ENCODE data around the gene GRIA4. TPM values are rescaled to one million over a fixed set of nuclear protein-coding genes. Genes with fewer than 3 reads are reported as not detected.

Gene GRIA4
- total and polyA plus RNA-seq, 2 donors (not counting 1 experiment from before 2014, with no cell fraction given) = not detected

DNA sequence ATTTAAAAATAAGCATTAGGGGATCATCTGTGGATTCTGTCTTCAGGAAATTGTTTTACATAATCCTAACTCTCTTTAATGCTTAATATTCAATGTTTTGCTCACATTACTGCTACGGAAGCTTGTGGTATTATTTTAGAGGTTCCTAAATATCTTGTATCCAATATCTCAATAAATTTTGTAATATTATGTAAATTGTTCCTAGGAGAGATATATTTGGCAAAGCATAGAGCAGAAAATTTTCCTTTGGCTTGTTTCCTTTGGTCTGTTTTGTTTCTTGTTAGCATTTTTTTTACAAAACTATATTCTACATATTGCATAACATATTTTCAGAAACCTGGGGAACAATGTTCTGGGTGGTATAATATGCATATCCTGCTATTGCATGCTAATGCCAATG, 144.8 kb downstream of the GRIA4 start:
- Histone ChIP-seq H3K27ac (ENCODE audit: low read length in 2 of 2) (no peak overlapping the region), H3K4me2 (replicated peaks; ENCODE audit: low read depth, low read length, poor library complexity, severe bottlenecking) (no peak overlapping the region), H4K20me1 (ENCODE audit: control insufficient read depth, insufficient read depth, low read length, poor library complexity, severe bottlenecking) (no peaks in the 10 kb centered on the region), H2AFZ (ENCODE audit: insufficient read depth, low read depth, low read length, poor library complexity, severe bottlenecking) (no peak overlapping the region), H3K9ac (ENCODE audit: low read length) (no peak overlapping the region), H3K27me3 (replicated peaks in 1 of 4; ENCODE audit: control extremely low read depth in 1 of 4, control insufficient read depth in 3 of 4, insufficient read depth in 4 of 4, low read length in 3 of 4) (no peaks in the 10 kb centered on the region), H3K9me3 (ENCODE audit: control extremely low read depth in 1 of 3, control insufficient read depth in 2 of 3, insufficient read depth in 1 of 3, low read length in 2 of 3) (peaks cover 0 to 1% (median 0%) of the 10 kb centered on the region in 3 donors), H3K4me3 (ENCODE audit: control extremely low read depth in 1 of 5, extremely low read depth in 1 of 5, insufficient read depth in 1 of 5, low read depth in 2 of 5, low read length in 4 of 5) (no peak overlapping the region), H3K4me1 (ENCODE audit: control insufficient read depth in 2 of 2, insufficient read depth in 2 of 2, low read length in 2 of 2) (no peaks in the 10 kb centered on the region), H3K79me2 (ENCODE audit: control insufficient read depth, insufficient read depth, low read length) (no peaks in the 10 kb centered on the region), H3K36me3 (replicated peaks in 1 of 2; ENCODE audit: control extremely low read depth in 1 of 2, control insufficient read depth in 1 of 2, extremely low read depth in 1 of 2, insufficient read depth in 2 of 2, low read length in 1 of 2) (no peaks in the 10 kb centered on the region)
- Mint-ChIP-seq H3K27ac (no peak overlapping the region), H3K4me3 (no peak overlapping the region), H3K4me1 (no peaks in the 10 kb centered on the region), H3K9me3 (ENCODE audit: insufficient read depth) (no peaks in the 10 kb centered on the region), H3K27me3 (no peaks in the 10 kb centered on the region)
- no peak for DNase-seq
- intact Hi-C loops (cut with micrococcal nuclease) = no loop called here
- no CpG with 5 or more reads among the region's 1 CpG for WGBS (ENCODE audit: insufficient coverage)
- TF ChIP-seq EZH2 (IDR thresholded peaks at IDR 0.05; ENCODE audit: borderline replicate concordance, insufficient read depth, low read depth, low read length, poor library complexity, severe bottlenecking) = no peak
- TF ChIP-seq, protein P1, sequence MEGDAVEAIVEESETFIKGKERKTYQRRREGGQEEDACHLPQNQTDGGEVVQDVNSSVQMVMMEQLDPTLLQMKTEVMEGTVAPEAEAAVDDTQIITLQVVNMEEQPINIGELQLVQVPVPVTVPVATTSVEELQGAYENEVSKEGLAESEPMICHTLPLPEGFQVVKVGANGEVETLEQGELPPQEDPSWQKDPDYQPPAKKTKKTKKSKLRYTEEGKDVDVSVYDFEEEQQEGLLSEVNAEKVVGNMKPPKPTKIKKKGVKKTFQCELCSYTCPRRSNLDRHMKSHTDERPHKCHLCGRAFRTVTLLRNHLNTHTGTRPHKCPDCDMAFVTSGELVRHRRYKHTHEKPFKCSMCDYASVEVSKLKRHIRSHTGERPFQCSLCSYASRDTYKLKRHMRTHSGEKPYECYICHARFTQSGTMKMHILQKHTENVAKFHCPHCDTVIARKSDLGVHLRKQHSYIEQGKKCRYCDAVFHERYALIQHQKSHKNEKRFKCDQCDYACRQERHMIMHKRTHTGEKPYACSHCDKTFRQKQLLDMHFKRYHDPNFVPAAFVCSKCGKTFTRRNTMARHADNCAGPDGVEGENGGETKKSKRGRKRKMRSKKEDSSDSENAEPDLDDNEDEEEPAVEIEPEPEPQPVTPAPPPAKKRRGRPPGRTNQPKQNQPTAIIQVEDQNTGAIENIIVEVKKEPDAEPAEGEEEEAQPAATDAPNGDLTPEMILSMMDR (IDR thresholded peaks at IDR 0.05) = no peak
- ATAC-seq (ENCODE audit: low read depth) = no peak
- ChIA-PET CTCF (no interaction called here), POLR2A (no interaction called here)

DNA sequence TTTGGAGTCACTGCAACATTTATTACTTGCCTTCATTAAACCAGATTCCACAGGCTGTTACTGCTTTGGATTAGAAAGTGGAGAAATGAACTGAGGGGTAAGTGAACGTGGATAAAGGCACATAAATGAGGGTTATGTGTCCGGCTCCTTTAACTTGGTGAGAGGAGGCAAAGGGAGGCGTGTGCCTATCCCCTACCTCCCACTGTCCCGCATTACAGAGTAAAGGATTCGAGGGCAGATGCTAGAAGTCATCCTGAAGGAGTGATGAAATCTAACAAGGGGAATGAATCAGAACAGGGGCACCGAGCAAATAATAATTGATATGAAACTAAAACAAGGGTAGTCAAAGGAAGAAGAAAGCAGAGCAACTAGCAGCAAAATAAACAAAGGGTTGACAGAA, 147.2 kb downstream of the GRIA4 start:
- Mint-ChIP-seq H3K27me3 (no peaks in the 10 kb centered on the region), H3K4me1 (no peaks in the 10 kb centered on the region), H3K4me3 (no peak overlapping the region), H3K27ac (no peak overlapping the region), H3K9me3 (ENCODE audit: insufficient read depth) (no peaks in the 10 kb centered on the region)
- peaks cover 0 to 1% (median 0%) of the 10 kb centered on the region in 3 donors for H3K9me3 ChIP-seq (ENCODE audit: control extremely low read depth in 1 of 3, control insufficient read depth in 2 of 3, insufficient read depth in 1 of 3, low read length in 2 of 3)
- no peak for TF ChIP-seq EZH2 (IDR thresholded peaks at IDR 0.05; ENCODE audit: borderline replicate concordance, insufficient read depth, low read depth, low read length, poor library complexity, severe bottlenecking)
- TF ChIP-seq, protein P1 (IDR thresholded peaks at IDR 0.05) = no peak
- H3K9ac ChIP-seq (ENCODE audit: low read length) = no peak overlapping the region
- no peaks in the 10 kb centered on the region for H3K27me3 ChIP-seq (replicated peaks in 1 of 4; ENCODE audit: control extremely low read depth in 1 of 4, control insufficient read depth in 3 of 4, insufficient read depth in 4 of 4, low read length in 3 of 4)
- DNase-seq (no peak), ATAC-seq (ENCODE audit: low read depth) (no peak)
- intact Hi-C loops (cut with micrococcal nuclease) = no loop called here
- H3K27ac ChIP-seq (ENCODE audit: low read length in 2 of 2) = no peak overlapping the region
- no peak overlapping the region for H3K4me3 ChIP-seq (ENCODE audit: control extremely low read depth in 1 of 5, extremely low read depth in 1 of 5, insufficient read depth in 1 of 5, low read depth in 2 of 5, low read length in 4 of 5)
- H3K36me3 ChIP-seq (replicated peaks in 1 of 2; ENCODE audit: control extremely low read depth in 1 of 2, control insufficient read depth in 1 of 2, extremely low read depth in 1 of 2, insufficient read depth in 2 of 2, low read length in 1 of 2) = no peaks in the 10 kb centered on the region
- no peaks in the 10 kb centered on the region for H4K20me1 ChIP-seq (ENCODE audit: control insufficient read depth, insufficient read depth, low read length, poor library complexity, severe bottlenecking)
- H3K79me2 ChIP-seq (ENCODE audit: control insufficient read depth, insufficient read depth, low read length) = no peaks in the 10 kb centered on the region
- H2AFZ ChIP-seq (ENCODE audit: insufficient read depth, low read depth, low read length, poor library complexity, severe bottlenecking) = no peak overlapping the region
- no peak overlapping the region for H3K4me2 ChIP-seq (replicated peaks; ENCODE audit: low read depth, low read length, poor library complexity, severe bottlenecking)
- no CpG with 5 or more reads among the region's 6 CpGs for WGBS (ENCODE audit: insufficient coverage)
- POLR2A ChIA-PET = no interaction called here
- no peaks in the 10 kb centered on the region for H3K4me1 ChIP-seq (ENCODE audit: control insufficient read depth in 2 of 2, insufficient read depth in 2 of 2, low read length in 2 of 2)
- CTCF ChIA-PET = no interaction called here

All from B cell (primary cell).